GM19238 (cell line): ENCODE results near the gene ALK.

Experiments
- DNase-seq: peaks from one replicate; pipeline ENCODE4 v3.0.0; 2011; ENCODE audit warnings: low spot score; ENCODE audit not compliant: insufficient read length

The ALK gene

DNA sequence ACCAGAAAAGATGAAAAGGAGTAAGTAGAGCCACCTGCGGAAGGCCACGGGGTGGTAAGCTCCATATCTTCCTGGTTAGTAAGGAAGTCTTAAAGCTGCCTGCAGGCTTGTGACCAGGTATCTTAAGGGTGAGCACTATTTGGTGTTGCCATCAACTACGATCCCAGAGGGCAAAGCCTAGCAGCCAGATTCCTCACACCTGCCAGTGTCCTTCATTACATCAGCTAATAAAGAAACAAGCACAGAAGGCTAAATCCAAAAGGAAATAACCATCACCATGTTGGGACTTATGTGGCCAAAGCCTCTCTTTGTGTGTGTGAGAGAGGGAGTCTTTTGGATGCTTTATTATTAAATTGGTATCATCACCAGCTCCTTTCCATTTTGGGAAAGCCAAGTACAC lies 123.5 kb downstream of the ALK start:
- DNase-seq = no peak

GRCh38 chr2:29796446-29796845 lies 124.9 kb downstream of the ALK start:
- no peak for DNase-seq

GRCh38 chr2:29789911-29790485 lies 131.4 kb downstream of the ALK start:
- DNase-seq = no peak

GRCh38 chr2:29787473-29788465 lies 133.6 kb downstream of the ALK start:
- no peak for DNase-seq

DNA sequence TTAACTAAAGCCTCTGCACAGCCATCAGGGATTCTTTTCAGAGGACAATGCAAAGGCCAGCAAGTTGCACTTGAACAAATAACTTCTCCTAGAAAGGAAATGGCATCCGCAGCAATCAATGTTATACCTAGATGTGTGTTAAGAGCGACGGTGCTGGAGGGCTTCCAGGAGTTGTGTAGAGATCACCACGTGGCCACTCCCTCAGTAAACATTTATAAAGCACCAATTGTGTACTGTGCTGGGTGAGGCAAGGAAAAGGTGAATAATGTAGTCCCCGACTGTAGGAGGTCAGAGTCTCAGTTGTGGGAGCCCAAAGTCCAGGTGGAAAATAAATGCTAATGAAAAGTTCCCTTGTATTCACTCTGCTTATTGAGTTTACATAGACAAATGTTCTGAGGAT lies 135.0 kb downstream of the ALK start:
- no peak for DNase-seq

- no peak for DNase-seq
Observed at GRCh38 chr2:29783666-29784065, 137.7 kb downstream of the ALK start.

DNA sequence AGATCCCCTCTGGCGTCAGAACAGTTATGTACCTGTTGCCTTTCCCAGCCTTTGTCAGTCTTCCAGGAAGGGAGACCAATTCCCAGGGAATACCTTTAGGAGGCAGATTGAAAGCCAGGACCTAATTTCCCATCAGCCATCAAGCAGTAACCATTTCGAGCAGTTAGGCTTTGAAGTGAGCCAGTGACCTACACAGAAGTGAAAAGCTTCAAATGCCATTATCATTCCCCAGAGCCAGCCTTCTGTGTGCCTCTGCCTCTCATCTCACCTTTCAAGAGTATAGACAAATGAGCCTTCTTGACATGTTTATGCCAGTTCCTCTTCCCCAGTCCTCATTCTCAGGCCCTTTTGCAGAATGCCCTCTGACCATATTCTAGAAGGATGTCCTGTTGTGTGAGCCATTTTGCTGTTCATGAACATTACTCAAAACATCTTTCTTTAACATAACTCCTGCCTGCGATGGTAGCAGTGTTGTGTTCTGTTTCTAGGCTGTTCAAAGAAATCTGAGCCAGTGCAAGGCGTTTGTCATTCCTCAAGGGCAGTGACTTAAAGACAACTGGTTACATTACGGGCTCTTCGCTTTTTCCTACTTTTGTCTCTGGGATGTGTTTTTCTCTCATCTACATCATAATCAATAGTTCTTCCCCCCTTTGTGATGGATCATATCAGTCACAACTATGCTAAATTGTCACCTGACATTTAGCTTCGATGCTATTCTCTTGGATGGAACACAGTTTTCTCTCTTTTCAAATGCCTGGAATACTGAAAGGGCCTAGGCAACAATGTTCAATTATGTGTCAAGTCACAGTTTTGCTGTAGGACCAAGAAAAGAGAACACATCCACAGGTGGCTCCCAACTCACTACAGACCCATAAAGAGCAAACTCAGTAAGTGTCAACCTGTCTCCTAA lies 138.6 kb downstream of the ALK start:
- no peak for DNase-seq

DNA sequence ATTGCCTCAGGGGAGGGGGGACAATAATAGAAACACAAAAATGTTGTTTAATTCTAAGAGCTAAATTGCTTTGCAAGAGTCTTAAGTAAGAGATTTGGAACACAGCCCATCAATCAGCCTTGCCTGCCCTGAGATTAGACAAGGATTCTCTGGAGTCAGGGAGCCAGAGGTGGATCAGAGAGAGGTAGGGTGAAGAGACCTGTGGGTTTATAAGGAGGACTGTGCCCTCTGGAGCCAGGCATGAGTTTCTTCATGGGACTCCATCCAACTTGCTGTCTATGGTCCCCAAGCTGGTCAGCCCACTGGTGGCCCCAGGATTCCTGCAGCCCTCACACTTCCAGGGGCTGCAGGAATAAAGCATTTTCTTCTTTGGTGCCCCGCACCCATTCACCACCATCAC lies 139.3 kb downstream of the ALK start:
- no peak for DNase-seq

- DNase-seq = no peak
Observed at GRCh38 chr2:29780906-29781305, 140.5 kb downstream of the ALK start.

- no peak for DNase-seq
Observed at GRCh38 chr2:29777161-29777560, 144.2 kb downstream of the ALK start.

GRCh38 chr2:29776406-29776805 lies 145.0 kb downstream of the ALK start:
- DNase-seq = no peak

- DNase-seq = no peak
Observed at GRCh38 chr2:29775937-29776336, 145.4 kb downstream of the ALK start.

GRCh38 chr2:29774624-29775023 lies 146.8 kb downstream of the ALK start:
- DNase-seq = no peak

DNA sequence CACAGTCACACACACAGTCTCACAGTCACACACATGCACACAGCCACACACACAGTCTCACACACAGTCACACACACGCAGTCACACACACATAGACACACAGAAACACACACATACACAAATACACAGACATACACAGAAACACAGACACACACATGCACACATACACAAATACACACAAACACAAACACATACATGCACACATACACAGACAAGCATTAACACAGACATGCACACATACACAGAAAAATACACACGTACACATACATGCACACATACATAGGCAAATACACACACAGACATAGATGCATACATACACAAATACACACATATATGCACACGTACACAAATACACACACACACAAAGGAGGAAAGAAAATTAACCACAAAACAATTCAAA lies 150.5 kb downstream of the ALK start:
- no peak for DNase-seq

DNA sequence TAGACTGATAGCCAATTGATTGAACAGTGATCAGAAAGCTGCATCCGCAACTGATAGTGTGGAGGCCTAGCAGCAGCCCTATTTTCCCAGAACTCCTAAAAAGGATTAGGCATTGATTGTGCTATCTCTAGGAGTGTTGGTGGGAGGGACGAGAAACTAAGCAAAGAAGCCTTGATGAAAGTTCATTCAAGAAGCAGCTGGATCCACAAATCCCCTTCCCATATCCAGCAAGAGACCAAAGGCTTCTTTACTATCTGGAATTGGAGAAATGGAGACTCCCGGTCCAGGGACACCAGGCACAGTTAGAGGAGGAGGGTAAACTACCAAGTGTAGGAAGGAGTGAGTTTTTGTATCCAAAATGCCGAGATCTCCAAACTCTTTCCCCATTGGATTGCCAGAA lies 151.5 kb downstream of the ALK start:
- no peak for DNase-seq

DNA sequence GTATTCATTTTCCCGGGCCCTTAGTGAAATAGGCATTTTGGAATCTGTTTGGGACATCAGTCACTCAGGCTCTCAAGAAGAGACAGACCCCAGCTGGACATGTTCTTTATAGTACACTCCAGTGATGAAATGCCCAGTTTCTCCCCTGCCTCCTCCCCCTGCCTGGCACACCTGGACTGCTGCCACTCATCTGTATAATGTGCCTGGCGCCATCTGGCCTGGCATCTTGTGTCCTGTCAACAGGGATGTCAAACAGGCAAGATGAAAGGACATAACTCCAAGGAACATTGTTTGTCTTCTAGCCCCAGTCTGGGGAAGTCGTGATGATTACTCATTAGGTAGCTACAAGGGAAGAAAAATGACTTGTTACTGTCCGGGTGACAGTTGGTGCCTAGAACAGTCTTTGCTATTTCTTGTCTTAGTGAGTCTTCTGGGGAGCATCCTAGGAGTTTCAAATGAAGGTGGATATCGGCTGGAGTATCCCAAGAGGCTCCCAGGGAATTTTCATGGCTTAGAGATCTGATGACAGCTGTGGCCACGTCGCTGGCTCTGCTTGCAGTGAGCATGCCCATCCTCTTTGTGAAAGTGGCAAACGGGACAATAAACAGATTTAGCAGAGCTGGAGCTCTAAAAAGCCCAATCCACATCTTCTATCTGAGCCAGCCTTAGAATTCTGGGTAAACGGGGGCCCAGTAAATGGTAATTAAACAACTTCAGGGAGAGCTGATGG lies 153.6 kb downstream of the ALK start:
- DNase-seq = no peak

DNA sequence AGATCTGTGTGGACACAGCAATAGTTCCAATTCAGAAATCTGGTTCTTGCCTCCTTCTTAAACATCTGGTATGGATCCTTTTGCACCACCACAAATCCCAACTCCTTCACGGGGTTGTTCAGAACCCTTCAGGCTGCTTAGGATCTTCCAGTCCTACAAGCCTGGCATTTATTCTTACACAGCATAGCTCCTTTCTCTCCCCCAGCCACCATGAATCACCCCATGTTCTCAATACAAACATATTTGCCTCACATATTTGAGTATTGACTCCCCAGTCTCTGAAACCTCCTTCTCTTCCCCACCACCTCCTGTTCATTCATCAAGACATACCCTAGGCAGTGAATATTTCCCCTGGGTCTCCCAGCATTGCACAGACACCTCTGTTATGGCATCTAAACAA lies 155.2 kb downstream of the ALK start:
- no peak for DNase-seq

DNA sequence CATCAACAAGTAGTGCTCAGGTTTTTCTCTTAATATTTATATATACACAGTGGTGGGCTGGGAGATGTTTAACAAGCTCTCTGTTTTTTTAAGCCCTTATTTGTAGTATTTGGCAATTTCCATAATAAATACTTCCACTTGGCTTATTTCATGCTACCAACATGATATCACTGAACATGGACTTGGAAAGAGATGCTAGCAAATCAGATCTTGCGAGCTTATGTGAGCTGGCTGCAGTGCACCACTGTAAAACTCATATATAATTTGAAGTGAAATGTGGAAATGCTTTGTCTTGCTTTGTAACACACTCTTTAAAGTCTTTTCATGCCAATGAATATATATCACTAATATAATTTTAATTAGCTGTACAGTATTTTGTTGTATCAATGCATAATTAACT lies 155.7 kb downstream of the ALK start:
- DNase-seq = no peak

DNA sequence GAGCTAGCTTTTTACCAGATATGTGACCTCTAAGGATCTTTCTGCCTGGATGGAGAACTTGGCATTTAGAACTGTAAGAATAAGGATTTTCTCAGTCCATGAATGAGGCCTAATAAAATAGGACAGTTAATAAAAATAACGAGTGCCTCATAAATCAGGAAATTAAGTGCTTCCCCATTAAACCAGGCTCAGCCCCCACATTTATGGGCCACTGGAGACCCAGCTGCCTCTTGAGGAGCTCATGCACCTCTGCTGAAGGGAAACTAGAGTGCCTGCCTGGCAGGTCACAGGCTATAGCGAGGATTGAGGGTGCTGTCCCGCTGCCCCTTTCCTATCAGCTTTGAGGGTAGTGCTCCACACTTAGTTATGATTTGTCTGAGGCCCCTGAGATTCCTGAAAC lies 158.0 kb downstream of the ALK start:
- no peak for DNase-seq

DNA sequence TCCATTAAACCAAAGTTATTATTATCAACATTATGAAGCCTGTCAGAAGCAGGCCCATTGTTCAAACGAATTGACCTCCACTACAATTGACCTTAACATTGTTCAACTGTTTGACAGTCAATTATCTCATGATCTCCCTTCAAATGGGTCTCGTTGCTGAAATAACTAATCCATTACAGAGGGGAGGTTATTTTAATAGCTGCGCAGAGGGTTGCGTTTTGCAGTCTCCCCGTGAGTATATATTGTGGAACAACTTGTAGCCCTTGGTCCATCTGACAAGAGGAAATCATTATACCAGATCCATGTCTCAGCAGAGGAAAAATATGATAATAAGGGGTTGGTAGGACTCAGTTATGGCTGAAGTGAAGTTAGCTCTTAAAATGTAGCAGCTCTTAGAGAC lies 159.1 kb downstream of the ALK start:
- no peak for DNase-seq

- DNase-seq = no peak
Observed at GRCh38 chr2:29761278-29761677, 160.1 kb downstream of the ALK start.
